Neural cell (in vitro differentiated cells): ENCODE data around the gene GPC1. TPM values are rescaled to one million over a fixed set of nuclear protein-coding genes. Genes with fewer than 3 reads are reported as not detected.

Source experiments
- H2AFZ ChIP-seq: fragments of 200-600, 300-800 bp; sonication (generic), shearing (Covaris generic); 2 replicates; pipeline ENCODE4 v1.6.0; 2014; ENCODE audit warnings: low read depth, mild to moderate bottlenecking, antibody characterized with exemption, low read length, moderate library complexity
- H3F3A ChIP-seq: fragments of 200-600 bp; shearing (Covaris generic); 2 replicates; pipeline ENCODE4 v1.6.1; 2016; ENCODE audit warnings: mild to moderate bottlenecking, moderate library complexity, mixed read lengths, antibody characterized with exemption, low read length; ENCODE audit not compliant: insufficient read depth, poor library complexity, severe bottlenecking
- H3K27ac ChIP-seq: fragments of 200-600, 300-800 bp; sonication (generic), shearing (Covaris generic); 2 replicates; pipeline ENCODE4 v1.5.1; 2014; ENCODE audit warnings: mild to moderate bottlenecking, low read length, moderate library complexity
- H3K27me3 ChIP-seq: fragments of 300-800, 200-600 bp; sonication (generic), shearing (Covaris generic); 2 replicates; pipeline ENCODE4 v1.6.0; 2014; ENCODE audit warnings: mild to moderate bottlenecking, low read depth, low read length, moderate library complexity; ENCODE audit not compliant: insufficient read depth
- H3K36me3 ChIP-seq: fragments of 300-800, 200-600 bp; sonication (generic), shearing (Covaris generic); 2 replicates; pipeline ENCODE4 v1.5.1; 2014; ENCODE audit warnings: mild to moderate bottlenecking, antibody characterized with exemption, low read length, moderate library complexity; ENCODE audit not compliant: insufficient read depth
- H3K4me2 ChIP-seq: fragments of 300-800, 200-600 bp; sonication (generic), shearing (Covaris generic); 2 replicates; pipeline ENCODE4 v1.6.0; 2014; ENCODE audit warnings: mild to moderate bottlenecking, low read length
- H3K4me3 ChIP-seq: fragments of 300-800, 200-600 bp; sonication (generic), shearing (Covaris generic); 2 replicates; pipeline ENCODE4 v1.5.1; 2014; ENCODE audit warnings: mild to moderate bottlenecking, low read length, moderate library complexity
- H3K79me2 ChIP-seq: fragments of 200-600 bp; shearing (Covaris generic); replicated peaks from 2 replicates; pipeline ENCODE4 v1.6.0; 2014; ENCODE audit warnings: mild to moderate bottlenecking, low read length, moderate library complexity; ENCODE audit not compliant: insufficient read depth
- H3K9ac ChIP-seq: fragments of 300-800, 200-600 bp; sonication (generic), shearing (Covaris generic); 2 replicates; pipeline ENCODE4 v1.6.1; 2016; ENCODE audit warnings: mild to moderate bottlenecking, low read length, mixed read lengths
- H3K9me2 ChIP-seq: fragments of 200-600 bp; shearing (Covaris generic); 2 replicates; pipeline ENCODE4 v1.6.1; 2016; ENCODE audit warnings: mild to moderate bottlenecking, low read length, mixed read lengths; ENCODE audit not compliant: insufficient read depth
- H3K9me3 ChIP-seq: fragments of 200-600, 300-800 bp; sonication (generic), shearing (Covaris generic); 2 replicates; pipeline ENCODE4 v1.6.1; 2016; ENCODE audit warnings: mild to moderate bottlenecking, mixed run types, low read length, moderate library complexity, mixed read lengths
- H4K20me1 ChIP-seq: fragments of 200-600 bp; shearing (Covaris generic); 2 replicates; pipeline ENCODE4 v1.6.1; 2016; ENCODE audit warnings: mild to moderate bottlenecking, mixed run types; ENCODE audit not compliant: insufficient read depth
- CTCF ChIP-seq: fragments of 450-650 bp; IDR thresholded peaks from 2 replicates; pipeline ENCODE4 v1.5.1; 2014; ENCODE audit warnings: antibody characterized with exemption, mild to moderate bottlenecking, moderate library complexity; ENCODE audit not compliant: poor library complexity, severe bottlenecking
- EP300 ChIP-seq: fragments of 450-650 bp; conservative IDR thresholded peaks from 2 replicates; pipeline ENCODE4 v1.6.1; 2014; ENCODE audit warnings: antibody characterized with exemption, mild to moderate bottlenecking, moderate library complexity; ENCODE audit not compliant: poor library complexity, severe bottlenecking
- EZH2 ChIP-seq: fragments of 200-600, 300-800 bp; shearing (Covaris generic), sonication (generic); IDR thresholded peaks from 2 replicates; pipeline ENCODE4 v1.6.1; 2014; ENCODE audit warnings: antibody characterized with exemption, low read length, borderline replicate concordance, mild to moderate bottlenecking; ENCODE audit not compliant: insufficient read depth, poor library complexity, severe bottlenecking
- MXI1 ChIP-seq: fragments of 450-650 bp; conservative IDR thresholded peaks from 2 replicates; pipeline ENCODE4 v1.6.1; 2014; ENCODE audit warnings: antibody characterized with exemption, mild to moderate bottlenecking; ENCODE audit not compliant: poor library complexity, severe bottlenecking
- POLR2AphosphoS5 ChIP-seq: IDR thresholded peaks from 2 replicates; pipeline ENCODE4 v1.6.1; 2012
- RAD21 ChIP-seq: fragments of 450-650 bp; conservative IDR thresholded peaks from 2 replicates; pipeline ENCODE4 v1.6.1; 2014; ENCODE audit warnings: antibody characterized with exemption, mild to moderate bottlenecking, moderate library complexity
- REST ChIP-seq: IDR thresholded peaks from 2 replicates; pipeline ENCODE4 v1.6.1; 2012; ENCODE audit warnings: borderline replicate concordance
- SMC3 ChIP-seq: fragments of 450-650 bp; conservative IDR thresholded peaks from 2 replicates; pipeline ENCODE4 v1.6.1; 2014; ENCODE audit warnings: antibody characterized with exemption, mild to moderate bottlenecking, moderate library complexity; ENCODE audit not compliant: poor library complexity
- TAF1 ChIP-seq: IDR thresholded peaks from 2 replicates; pipeline ENCODE4 v1.6.1; 2012; ENCODE audit warnings: low read depth
- polyA plus RNA-seq: library from polyadenylated mRNA; depleted of rRNA; stranded (reverse); fragments of >200 nt; gene quantifications from 2 replicates; pipeline ENCODE4 v1.2.3, GENCODE V29; 2014

GPC1 gene
- polyA plus RNA-seq, 1 donor from 2014 or later, result 74.0 TPM

- H3F3A ChIP-seq, result no peaks in the 10 kb centered on the region
- TF ChIP-seq SMC3, result no peak
- no peak for TF ChIP-seq REST
- TF ChIP-seq POLR2AphosphoS5, result no peak
- no peak for TF ChIP-seq CTCF
- no peak for TF ChIP-seq RAD21
- TF ChIP-seq EZH2, result no peak
- no peak for TF ChIP-seq TAF1
- no peak for TF ChIP-seq MXI1
- TF ChIP-seq EP300, result no peak
- H3K9me2 ChIP-seq, result no peaks in the 10 kb centered on the region
- no peak overlapping the region for H3K9ac ChIP-seq
- H2AFZ ChIP-seq, result no peak overlapping the region
- H3K4me3 ChIP-seq, result no peak overlapping the region
- H3K27ac ChIP-seq, result no peak overlapping the region
- H3K9me3 ChIP-seq, result no peaks in the 10 kb centered on the region
- H3K4me2 ChIP-seq, result no peak overlapping the region
- no peaks in the 10 kb centered on the region for H4K20me1 ChIP-seq
- no peaks in the 10 kb centered on the region for H3K36me3 ChIP-seq
- H3K79me2 ChIP-seq, result no peaks in the 10 kb centered on the region
- H3K27me3 ChIP-seq, result no peaks in the 10 kb centered on the region
These were observed 76.1 kb downstream of the GPC1 start for GRCh38 chr2:240511351-240512108.

- Histone ChIP-seq H3K4me3 (no peak overlapping the region), H3K27me3 (no peaks in the 10 kb centered on the region), H4K20me1 (no peaks in the 10 kb centered on the region), H3K27ac (no peak overlapping the region), H3K4me2 (no peak overlapping the region), H3K79me2 (no peaks in the 10 kb centered on the region), H2AFZ (no peak overlapping the region), H3K36me3 (no peaks in the 10 kb centered on the region), H3K9ac (no peak overlapping the region), H3K9me3 (no peaks in the 10 kb centered on the region), H3K9me2 (no peaks in the 10 kb centered on the region), H3F3A (no peaks in the 10 kb centered on the region)
- no peak for TF ChIP-seq REST
- TF ChIP-seq RAD21, result no peak
- no peak for TF ChIP-seq EP300
- no peak for TF ChIP-seq POLR2AphosphoS5
- TF ChIP-seq MXI1, result no peak
These were observed 76.6 kb downstream of the GPC1 start for GRCh38 chr2:240512109-240512485.
